ENCODE data around the gene ZNF526.

Gene ZNF526

DNA sequence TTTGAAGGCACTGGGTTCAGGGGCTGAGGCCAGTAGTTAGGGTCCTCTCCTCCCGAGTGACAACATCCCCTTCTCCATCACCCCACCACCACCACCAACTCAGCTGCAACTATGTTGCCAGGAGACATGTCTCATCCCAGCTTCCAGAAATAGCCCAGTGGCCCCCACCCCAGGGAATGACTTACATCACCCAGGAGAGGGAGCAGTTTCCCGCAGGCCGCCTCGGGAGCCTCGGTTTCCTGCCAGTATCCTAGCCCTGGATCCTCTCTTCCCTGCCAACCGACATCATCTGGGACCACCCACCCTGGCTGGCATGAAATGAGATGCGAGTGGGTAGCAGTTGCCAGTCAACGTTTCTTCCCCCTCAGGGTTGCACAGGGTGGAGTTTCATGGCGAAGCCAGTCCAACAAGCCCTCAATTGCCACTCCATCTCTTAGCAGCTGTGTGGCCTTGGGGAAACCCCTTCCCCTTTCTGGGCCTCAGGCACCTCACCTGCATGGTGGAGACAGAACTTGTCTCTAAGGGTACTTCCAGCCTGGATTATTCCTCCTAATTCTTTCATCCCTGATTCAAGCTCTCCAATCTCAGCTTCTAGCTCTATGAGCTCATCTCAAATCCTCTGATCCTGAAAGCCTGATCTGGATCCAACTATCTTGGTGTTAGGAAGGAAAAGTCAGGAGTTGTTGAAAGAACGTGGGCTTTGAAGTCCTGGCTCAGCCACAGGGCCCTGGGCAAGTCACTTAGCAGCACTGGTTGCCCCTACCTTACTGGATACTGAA lies 26.2 kb downstream of the ZNF526 start:
- Histone ChIP-seq H3K9me2 (replicated peaks; ENCODE audit: low read depth, low read length) (no peaks in the 10 kb centered on the region), H3K9me3 (ENCODE audit: insufficient read depth, low read depth, low read length) (no peaks in the 10 kb centered on the region), H3K79me2 (ENCODE audit: insufficient read depth, low read length) (peaks cover 19% of the 10 kb centered on the region), H3K4me3 (ENCODE audit: low read length, poor library complexity, severe bottlenecking) (no peak overlapping the region), H3K4me1 (ENCODE audit: insufficient read depth, low read length, poor library complexity, severe bottlenecking) (peaks cover 12% of the 10 kb centered on the region), H2AFZ (ENCODE audit: low read length) (no peak overlapping the region), H4K20me1 (ENCODE audit: insufficient read depth, low read length, poor library complexity, severe bottlenecking) (no peaks in the 10 kb centered on the region), H3K4me2 (ENCODE audit: low read depth, low read length, poor library complexity, severe bottlenecking) (no peak overlapping the region), H3K9ac (ENCODE audit: low read depth, low read length, poor library complexity, severe bottlenecking) (no peak overlapping the region), H3K27me3 (ENCODE audit: insufficient read depth, low read length, poor library complexity, severe bottlenecking) (no peaks in the 10 kb centered on the region), H3F3A (ENCODE audit: low read depth) (no peaks in the 10 kb centered on the region), H3K36me3 (ENCODE audit: insufficient read depth, low read length) (no peaks in the 10 kb centered on the region)
- TF ChIP-seq, protein P1, sequence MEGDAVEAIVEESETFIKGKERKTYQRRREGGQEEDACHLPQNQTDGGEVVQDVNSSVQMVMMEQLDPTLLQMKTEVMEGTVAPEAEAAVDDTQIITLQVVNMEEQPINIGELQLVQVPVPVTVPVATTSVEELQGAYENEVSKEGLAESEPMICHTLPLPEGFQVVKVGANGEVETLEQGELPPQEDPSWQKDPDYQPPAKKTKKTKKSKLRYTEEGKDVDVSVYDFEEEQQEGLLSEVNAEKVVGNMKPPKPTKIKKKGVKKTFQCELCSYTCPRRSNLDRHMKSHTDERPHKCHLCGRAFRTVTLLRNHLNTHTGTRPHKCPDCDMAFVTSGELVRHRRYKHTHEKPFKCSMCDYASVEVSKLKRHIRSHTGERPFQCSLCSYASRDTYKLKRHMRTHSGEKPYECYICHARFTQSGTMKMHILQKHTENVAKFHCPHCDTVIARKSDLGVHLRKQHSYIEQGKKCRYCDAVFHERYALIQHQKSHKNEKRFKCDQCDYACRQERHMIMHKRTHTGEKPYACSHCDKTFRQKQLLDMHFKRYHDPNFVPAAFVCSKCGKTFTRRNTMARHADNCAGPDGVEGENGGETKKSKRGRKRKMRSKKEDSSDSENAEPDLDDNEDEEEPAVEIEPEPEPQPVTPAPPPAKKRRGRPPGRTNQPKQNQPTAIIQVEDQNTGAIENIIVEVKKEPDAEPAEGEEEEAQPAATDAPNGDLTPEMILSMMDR (conservative IDR thresholded peaks at IDR 0.05; ENCODE audit: low read length): no peak
- TF ChIP-seq EZH2phosphoT487 (IDR thresholded peaks at IDR 0.05; ENCODE audit: borderline replicate concordance): no peak

DNA sequence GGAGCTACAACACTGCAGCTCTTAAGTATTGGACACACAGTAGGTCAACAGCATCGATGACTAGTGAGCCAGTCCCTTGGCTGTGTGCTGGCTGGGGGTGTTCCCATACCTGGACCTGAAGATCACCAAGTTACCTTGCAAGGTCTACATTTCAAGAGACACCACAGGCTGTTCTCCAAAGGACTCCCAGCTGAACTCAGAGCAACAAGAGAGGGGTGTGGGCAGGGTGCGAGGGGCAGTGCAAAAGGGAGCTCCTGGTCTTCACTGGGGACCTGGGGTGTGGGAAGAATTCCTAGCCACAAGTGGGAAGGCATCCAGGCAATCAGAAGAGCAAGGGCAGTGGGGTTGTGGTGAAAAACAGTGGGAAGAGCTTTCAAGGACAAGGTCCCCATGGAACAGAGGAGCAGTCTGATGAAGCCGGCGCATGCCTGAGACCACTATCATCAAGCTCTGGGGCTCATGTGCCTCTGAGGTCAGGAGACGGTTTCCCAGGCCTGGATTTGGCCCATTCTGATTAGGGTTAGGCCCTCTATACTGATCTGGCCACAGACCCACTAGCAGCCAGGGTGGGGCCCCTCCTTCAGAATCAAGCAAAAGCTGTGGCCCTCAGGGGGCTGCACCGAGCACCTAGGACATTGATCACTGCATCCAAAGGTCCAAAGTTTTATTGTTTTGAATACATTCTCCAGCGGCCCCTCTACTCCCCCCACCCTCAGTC lies 27.0 kb downstream of the ZNF526 start:
- Histone ChIP-seq H4K20me1 (ENCODE audit: insufficient read depth, low read length, poor library complexity, severe bottlenecking) (no peaks in the 10 kb centered on the region), H3F3A (ENCODE audit: low read depth) (no peaks in the 10 kb centered on the region), H3K36me3 (ENCODE audit: insufficient read depth, low read length) (no peaks in the 10 kb centered on the region), H3K4me3 (ENCODE audit: low read length, poor library complexity, severe bottlenecking) (no peak overlapping the region), H3K4me2 (ENCODE audit: low read depth, low read length, poor library complexity, severe bottlenecking) (no peak overlapping the region), H2AFZ (ENCODE audit: low read length) (no peak overlapping the region), H3K9me3 (ENCODE audit: insufficient read depth, low read depth, low read length) (no peaks in the 10 kb centered on the region), H3K4me1 (ENCODE audit: insufficient read depth, low read length, poor library complexity, severe bottlenecking) (peaks cover 7% of the 10 kb centered on the region), H3K9ac (ENCODE audit: low read depth, low read length, poor library complexity, severe bottlenecking) (no peak overlapping the region), H3K27me3 (ENCODE audit: insufficient read depth, low read length, poor library complexity, severe bottlenecking) (no peaks in the 10 kb centered on the region), H3K9me2 (replicated peaks; ENCODE audit: low read depth, low read length) (no peaks in the 10 kb centered on the region), H3K79me2 (ENCODE audit: insufficient read depth, low read length) (peaks cover 19% of the 10 kb centered on the region; the same call in 1 of the 2 replicates)
- TF ChIP-seq, protein P1 (conservative IDR thresholded peaks at IDR 0.05; ENCODE audit: low read length): no peak
- no peak for TF ChIP-seq EZH2phosphoT487 (IDR thresholded peaks at IDR 0.05; ENCODE audit: borderline replicate concordance)

DNA sequence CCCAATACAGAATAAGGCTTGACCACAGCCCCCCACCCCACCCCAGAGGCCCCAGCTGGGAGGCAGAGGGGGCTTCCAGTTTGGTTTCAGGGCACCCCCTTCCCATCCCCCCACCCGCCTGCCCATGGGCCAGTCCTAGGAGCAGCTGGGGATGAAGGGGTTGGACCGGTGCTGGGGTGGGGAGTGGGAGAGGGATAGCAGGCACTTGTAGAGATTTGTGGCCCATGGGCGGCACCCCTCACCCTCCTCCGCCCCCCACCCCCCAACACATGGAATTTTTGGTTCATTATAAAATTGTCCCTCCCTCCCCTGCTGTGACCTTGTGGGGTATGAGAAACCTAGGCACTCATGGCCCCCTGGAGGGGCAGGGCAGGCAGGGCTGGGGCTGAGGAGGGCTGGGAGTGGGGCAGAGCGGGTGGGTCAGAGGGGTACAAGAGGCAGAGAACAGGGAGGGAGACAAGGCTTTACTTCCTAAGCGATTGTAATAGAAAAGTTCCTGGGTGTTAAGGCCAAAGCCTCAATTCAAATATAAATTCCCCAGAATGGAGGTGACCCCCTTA lies 27.6 kb downstream of the ZNF526 start:
- H3K4me1 ChIP-seq (ENCODE audit: insufficient read depth, low read length, poor library complexity, severe bottlenecking): peaks cover 12% of the 10 kb centered on the region
- no peaks in the 10 kb centered on the region for H3K27me3 ChIP-seq (ENCODE audit: insufficient read depth, low read length, poor library complexity, severe bottlenecking)
- no peaks in the 10 kb centered on the region for H3F3A ChIP-seq (ENCODE audit: low read depth)

More for the DNA sequence above, 27.6 kb downstream of the ZNF526 start:
- H3K9me2 ChIP-seq (replicated peaks; ENCODE audit: low read depth, low read length): no peaks in the 10 kb centered on the region
- no peak for TF ChIP-seq EZH2phosphoT487 (IDR thresholded peaks at IDR 0.05; ENCODE audit: borderline replicate concordance)
- TF ChIP-seq, protein P1 (conservative IDR thresholded peaks at IDR 0.05; ENCODE audit: low read length): no peak
- no peaks in the 10 kb centered on the region for H4K20me1 ChIP-seq (ENCODE audit: insufficient read depth, low read length, poor library complexity, severe bottlenecking)
- H3K36me3 ChIP-seq (ENCODE audit: insufficient read depth, low read length): no peaks in the 10 kb centered on the region
- H2AFZ ChIP-seq (ENCODE audit: low read length): no peak overlapping the region
- no peaks in the 10 kb centered on the region for H3K9me3 ChIP-seq (ENCODE audit: insufficient read depth, low read depth, low read length)
- no peak overlapping the region for H3K4me3 ChIP-seq (ENCODE audit: low read length, poor library complexity, severe bottlenecking)
- no peak overlapping the region for H3K4me2 ChIP-seq (ENCODE audit: low read depth, low read length, poor library complexity, severe bottlenecking)
- peaks cover 24% of the 10 kb centered on the region for H3K79me2 ChIP-seq (ENCODE audit: insufficient read depth, low read length)
- H3K9ac ChIP-seq (ENCODE audit: low read depth, low read length, poor library complexity, severe bottlenecking): no peak overlapping the region

Measured in Loucy (cell line).